ENCODE data around the gene NEK1.

- no peak for TF ChIP-seq CTCF (conservative IDR thresholded peaks at IDR 0.05 in 1 of 2, IDR thresholded peaks at IDR 0.05 in 1 of 2; ENCODE audit: extremely low read depth in 1 of 2, insufficient read depth in 1 of 2, low read depth in 1 of 2, low read length in 2 of 2)
- no peak for TF ChIP-seq EZH2 (IDR thresholded peaks at IDR 0.05; ENCODE audit: borderline replicate concordance, low read length)
Measured at GRCh38 chr4:169567916-169568315, 44.5 kb downstream of the NEK1 start.
